BE2C (cell line): ENCODE measurements around the gene SUOX. TPM values are rescaled to one million over a fixed set of nuclear protein-coding genes. Genes with fewer than 3 reads are reported as not detected.

ENCODE experiments used
- DNase-seq: peaks from one replicate; pipeline ENCODE4 v3.0.0-alpha.2; 2020
- H3K27me3 ChIP-seq: fragments of 250-450 bp; sonication (Bioruptor Pico); 2 replicates; pipeline ENCODE4 v1.5.1; 2020; ENCODE audit warnings: mild to moderate bottlenecking
- H3K36me3 ChIP-seq: fragments of 250-450 bp; sonication (Bioruptor Pico); 2 replicates; pipeline ENCODE4 v1.5.1; 2020; ENCODE audit warnings: mild to moderate bottlenecking
- H3K4me1 ChIP-seq: fragments of 250-450 bp; sonication (Bioruptor Pico); 2 replicates; pipeline ENCODE4 v1.5.1; 2020
- H3K4me3 ChIP-seq: 2 replicates; pipeline ENCODE4 v1.5.1; 2011; ENCODE audit warnings: low read depth, low read length
- H3K9me3 ChIP-seq: fragments of 250-450 bp; sonication (Bioruptor Pico); 2 replicates; pipeline ENCODE4 v1.5.1; 2020
- polyA plus RNA-seq: library from polyadenylated mRNA; unstranded; fragments of >200 nt; gene quantifications from one replicate; pipeline ENCODE4 v1.2.1, GENCODE V29; 2012; ENCODE audit warnings: low read depth, missing spikeins; ENCODE audit not compliant: insufficient read length, insufficient read depth
- TF ChIP-seq, protein P1 (sequence below): IDR thresholded peaks from 2 replicates; pipeline ENCODE4 v1.5.1; 2012; ENCODE audit warnings: mild to moderate bottlenecking, low read depth, low read length

Gene SUOX
- polyA plus RNA-seq, result 15.3 TPM

DNA sequence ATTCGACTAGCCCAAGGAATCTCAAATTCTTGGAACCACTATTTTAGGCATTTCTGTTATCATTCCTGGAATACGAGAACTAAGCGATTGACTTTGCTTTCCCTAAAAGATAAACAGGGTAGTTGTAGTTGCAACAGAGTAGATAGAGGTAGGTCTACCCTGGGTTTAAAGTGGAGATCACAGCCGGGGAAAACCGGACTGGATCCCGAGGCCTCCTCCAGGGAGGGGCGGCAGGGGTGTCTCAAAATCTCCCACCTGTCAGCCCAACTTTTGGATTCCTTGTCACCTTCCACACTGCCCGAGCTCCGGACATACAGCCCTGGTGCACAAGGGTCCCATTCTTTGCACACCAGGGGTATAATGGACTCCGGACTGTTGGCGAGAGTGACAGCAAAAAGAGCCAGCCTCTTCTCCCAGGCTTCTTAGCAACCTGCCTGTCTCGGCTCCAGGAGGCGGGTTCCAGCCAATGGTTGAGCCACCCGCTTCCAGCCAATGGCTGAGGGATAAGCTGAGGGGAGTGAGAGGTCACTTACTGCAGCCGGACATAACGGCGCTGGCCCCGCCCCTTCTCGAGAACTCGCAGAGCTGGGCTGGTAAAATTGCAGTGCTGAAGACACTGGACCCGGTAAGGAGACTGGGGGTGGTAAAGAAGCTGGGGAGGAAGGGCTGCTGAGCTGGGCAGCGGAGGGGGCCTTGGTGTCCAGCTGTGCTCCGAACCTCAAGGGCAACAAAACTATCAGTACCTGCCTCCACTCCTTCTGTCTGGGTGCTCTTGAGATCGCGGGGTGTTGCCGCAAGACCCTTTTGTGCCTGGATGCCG is at the start of gene SUOX:
Gene SUOX, plus strand, starts transcription at position 562 of the 820 bp plus-strand sequence. CDS start 4,946 bp downstream, outside the sequence.
- H3K36me3 ChIP-seq, result peaks cover 13% of the 10 kb centered on the region
- peak within 1 kb of the TSS; percentile 64 for H3K4me3 ChIP-seq
- peak; percentile 96 for DNase-seq
- H3K27me3 ChIP-seq, result no peaks in the 10 kb centered on the region
- TF ChIP-seq, protein P1, sequence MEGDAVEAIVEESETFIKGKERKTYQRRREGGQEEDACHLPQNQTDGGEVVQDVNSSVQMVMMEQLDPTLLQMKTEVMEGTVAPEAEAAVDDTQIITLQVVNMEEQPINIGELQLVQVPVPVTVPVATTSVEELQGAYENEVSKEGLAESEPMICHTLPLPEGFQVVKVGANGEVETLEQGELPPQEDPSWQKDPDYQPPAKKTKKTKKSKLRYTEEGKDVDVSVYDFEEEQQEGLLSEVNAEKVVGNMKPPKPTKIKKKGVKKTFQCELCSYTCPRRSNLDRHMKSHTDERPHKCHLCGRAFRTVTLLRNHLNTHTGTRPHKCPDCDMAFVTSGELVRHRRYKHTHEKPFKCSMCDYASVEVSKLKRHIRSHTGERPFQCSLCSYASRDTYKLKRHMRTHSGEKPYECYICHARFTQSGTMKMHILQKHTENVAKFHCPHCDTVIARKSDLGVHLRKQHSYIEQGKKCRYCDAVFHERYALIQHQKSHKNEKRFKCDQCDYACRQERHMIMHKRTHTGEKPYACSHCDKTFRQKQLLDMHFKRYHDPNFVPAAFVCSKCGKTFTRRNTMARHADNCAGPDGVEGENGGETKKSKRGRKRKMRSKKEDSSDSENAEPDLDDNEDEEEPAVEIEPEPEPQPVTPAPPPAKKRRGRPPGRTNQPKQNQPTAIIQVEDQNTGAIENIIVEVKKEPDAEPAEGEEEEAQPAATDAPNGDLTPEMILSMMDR, result no peak
- no peaks in the 10 kb centered on the region for H3K9me3 ChIP-seq
- no peaks in the 10 kb centered on the region for H3K4me1 ChIP-seq

DNA sequence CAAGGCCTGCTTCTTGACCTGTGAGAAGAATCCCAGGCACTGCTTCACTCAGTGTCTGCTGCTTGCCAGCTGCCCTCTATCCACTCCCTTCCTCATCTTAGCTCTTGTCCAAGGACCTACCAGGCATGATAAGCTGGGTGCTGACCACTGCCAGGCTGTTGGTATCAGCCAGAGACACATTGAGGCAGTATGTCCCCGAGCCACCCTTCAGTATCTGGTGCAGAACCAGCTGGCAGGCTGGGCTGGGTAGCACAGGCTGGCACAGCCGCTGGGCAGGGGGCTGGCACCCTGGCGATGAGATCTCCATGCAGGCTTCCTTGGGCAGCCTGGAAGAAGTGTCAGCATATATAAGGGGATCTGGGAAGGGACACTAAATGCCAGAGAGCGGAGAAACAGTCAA is 41.7 kb upstream of the SUOX start:
- Histone ChIP-seq H3K4me3 (no peak overlapping the region), H3K36me3 (no peaks in the 10 kb centered on the region), H3K4me1 (no peaks in the 10 kb centered on the region), H3K27me3 (no peaks in the 10 kb centered on the region), H3K9me3 (no peaks in the 10 kb centered on the region)
- TF ChIP-seq, protein P1, result no peak
- DNase-seq, result no peak

DNA sequence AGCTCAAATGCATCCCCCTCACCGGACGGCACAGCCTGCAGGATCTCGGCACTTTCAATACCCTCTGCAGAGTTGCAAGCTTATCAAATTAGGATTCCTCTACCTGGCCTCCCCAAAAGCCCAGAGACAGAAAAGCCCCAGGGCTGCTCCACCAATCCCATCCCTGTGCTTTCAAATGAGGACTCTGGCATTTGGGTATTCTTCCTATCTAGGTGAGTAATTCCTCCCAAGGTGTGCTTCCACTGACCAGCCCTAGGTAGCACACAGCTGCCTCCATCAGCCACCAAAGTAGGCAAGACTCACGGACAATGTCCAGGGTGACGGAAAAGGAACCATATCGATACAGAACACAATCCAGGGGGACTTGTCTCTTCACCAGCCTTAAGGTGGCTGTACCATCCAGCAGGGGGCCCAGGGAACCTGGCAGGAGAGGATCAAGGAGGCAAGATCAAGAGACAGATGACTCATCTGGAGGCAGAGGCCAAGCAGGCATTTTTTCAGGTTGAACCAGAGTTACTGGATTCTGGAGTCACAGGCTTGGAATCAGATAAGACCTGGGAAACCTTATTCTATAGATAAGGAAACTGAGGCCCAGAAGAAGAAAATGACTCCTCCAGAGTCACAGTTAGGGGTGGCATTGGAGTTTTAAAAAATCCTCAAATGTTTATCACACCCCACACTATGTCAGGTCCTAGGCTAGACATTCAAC is 41.1 kb upstream of the SUOX start:
- DNase-seq, result peak; percentile 41
- Histone ChIP-seq H3K36me3 (no peaks in the 10 kb centered on the region), H3K4me1 (no peaks in the 10 kb centered on the region), H3K27me3 (no peaks in the 10 kb centered on the region), H3K4me3 (no peak overlapping the region), H3K9me3 (no peaks in the 10 kb centered on the region)
- TF ChIP-seq, protein P1, result peak; percentile 46

DNA sequence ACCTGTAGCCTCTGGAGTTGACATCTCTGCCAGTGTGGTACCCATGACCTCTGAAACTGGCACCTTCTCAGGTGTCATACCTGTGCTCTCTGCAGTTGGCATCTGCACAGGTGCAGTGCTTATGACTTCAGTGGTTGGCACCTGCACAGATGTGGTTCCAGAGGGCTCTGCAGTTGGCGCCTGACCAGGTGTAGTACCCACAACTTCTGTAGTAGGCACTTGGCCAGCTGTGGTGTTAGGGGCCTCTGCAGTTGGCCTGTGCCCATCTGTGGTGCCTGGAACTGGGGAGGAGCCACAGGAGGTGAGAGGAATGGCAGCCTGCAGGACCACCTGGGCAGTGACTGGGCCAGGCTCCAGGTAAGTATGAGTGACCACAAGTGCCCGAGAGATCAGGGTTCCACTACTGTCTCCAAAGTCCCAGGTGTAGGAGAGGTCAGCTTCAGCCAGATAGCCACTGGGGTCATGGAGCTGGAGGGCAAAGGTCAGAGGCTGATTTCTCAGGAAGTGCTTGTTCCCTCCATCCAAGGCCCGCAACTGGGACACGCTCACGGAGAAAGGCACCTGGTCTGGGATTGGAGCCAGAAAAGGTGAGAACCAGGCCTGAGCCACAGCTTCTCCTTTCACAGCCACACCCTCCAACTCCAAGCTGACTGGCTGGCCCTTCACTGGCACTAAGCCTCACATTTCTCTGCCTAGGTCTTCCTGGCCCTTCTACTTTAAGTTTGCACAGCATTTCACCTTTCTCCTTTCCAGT is 39.8 kb upstream of the SUOX start:
- Histone ChIP-seq H3K9me3 (no peaks in the 10 kb centered on the region), H3K36me3 (no peaks in the 10 kb centered on the region), H3K27me3 (no peaks in the 10 kb centered on the region), H3K4me3 (no peak overlapping the region), H3K4me1 (no peaks in the 10 kb centered on the region)
- DNase-seq, result no peak
- TF ChIP-seq, protein P1, result no peak

DNA sequence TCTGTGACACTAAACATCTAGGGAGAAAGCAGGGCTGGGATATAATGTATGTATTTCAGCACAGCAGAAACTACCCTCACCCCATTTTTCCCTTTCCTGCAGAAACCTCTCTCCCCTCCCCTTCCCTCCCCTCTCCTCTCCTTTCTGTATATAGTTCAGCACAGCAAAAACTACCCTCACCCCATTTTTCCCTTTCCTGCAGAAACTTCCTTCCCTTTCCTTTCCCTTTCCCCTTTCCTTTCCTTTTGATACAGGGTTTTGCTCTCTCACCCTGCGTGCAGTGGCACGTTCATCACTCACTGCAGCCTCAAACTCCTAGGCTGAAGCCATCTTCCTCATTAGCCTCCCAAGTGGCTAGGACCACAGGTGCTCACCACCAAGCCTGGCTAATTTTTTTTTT is 33.3 kb upstream of the SUOX start:
- DNase-seq, result no peak
- H3K36me3 ChIP-seq, result no peaks in the 10 kb centered on the region
- no peaks in the 10 kb centered on the region for H3K9me3 ChIP-seq
- 0 out of 2 replicates have a peak, but pooled peaks cover 3% of the 10 kb centered on the region for H3K4me1 ChIP-seq
- TF ChIP-seq, protein P1, result no peak
- H3K4me3 ChIP-seq, result no peak overlapping the region
- no peaks in the 10 kb centered on the region for H3K27me3 ChIP-seq
